ENCODE results near the gene HEATR5B. TPM values are rescaled to one million over a fixed set of nuclear protein-coding genes. Genes with fewer than 3 reads are reported as not detected.

Gene HEATR5B
- total RNA-seq, 3 donors from 2014 or later: 35.7 to 64.2 (median 36.5) TPM

DNA sequence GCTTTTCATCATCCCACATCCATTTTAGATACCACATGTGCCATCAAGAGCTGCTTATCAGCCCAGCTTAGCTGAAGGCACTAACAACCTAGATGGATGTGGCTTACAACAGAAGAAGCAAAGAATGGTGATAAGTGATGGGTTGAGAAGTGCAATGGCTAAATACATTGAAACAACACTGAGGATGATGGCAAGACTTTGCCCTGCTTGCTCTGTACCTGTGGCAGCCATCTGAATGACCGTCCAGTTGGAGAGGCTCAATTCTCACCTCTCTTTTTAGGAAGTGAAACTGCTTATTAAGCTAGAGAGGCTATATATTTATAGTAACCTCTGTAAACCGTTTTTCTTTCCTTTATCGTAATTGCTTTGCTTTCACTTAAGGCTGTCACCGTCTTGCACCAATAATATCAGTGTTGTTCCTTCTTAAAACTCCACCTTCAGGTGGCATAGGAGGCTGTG lies 5.9 kb upstream of the HEATR5B start:
- H3K27me3 ChIP-seq: no peaks in the 10 kb centered on the region
- no peaks in the 10 kb centered on the region for H3K9me3 ChIP-seq
- TF ChIP-seq POLR2A (IDR thresholded peaks at IDR 0.05): no peak
- intact Hi-C loops (cut with DNase I; ENCODE audit: low total_unique reads): no loop called here
- H3K27ac ChIP-seq: no peak overlapping the region
- H3K4me1 ChIP-seq: no peaks in the 10 kb centered on the region
- DNase-seq (ENCODE audit: low spot score in 2 of 2): no peak
- no peak overlapping the region for H3K4me3 ChIP-seq
- peaks cover 7% of the 10 kb centered on the region for H3K36me3 ChIP-seq

DNA sequence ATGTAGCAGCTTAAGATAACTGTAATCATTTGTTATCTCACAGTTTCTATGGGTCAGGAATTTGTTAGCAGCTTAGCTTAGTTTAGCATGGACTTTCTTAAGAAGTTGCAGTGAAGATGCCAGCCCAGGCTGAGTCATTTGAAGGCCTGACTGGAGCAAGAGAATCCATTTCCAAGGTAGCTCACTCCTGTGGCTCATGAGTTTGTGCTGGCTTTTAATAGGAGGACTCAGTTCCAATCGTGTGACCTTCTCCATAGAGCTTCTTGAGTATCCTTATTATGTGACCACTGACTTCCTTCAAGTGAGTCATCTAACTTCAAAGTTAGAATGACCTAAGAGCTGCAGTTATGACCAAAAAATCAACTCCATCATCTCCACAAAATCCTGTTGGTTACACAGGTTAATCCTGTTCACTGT lies 1.6 kb upstream of the HEATR5B start:
- no peak for DNase-seq (ENCODE audit: low spot score in 2 of 2)
- Histone ChIP-seq H3K9me3 (no peaks in the 10 kb centered on the region), H3K4me3 (no peak overlapping the region), H3K27me3 (no peaks in the 10 kb centered on the region), H3K36me3 (no peaks in the 10 kb centered on the region), H3K27ac (no peak overlapping the region), H3K4me1 (no peaks in the 10 kb centered on the region)
- intact Hi-C loops (cut with DNase I; ENCODE audit: low total_unique reads): no loop called here
- TF ChIP-seq, protein P1, sequence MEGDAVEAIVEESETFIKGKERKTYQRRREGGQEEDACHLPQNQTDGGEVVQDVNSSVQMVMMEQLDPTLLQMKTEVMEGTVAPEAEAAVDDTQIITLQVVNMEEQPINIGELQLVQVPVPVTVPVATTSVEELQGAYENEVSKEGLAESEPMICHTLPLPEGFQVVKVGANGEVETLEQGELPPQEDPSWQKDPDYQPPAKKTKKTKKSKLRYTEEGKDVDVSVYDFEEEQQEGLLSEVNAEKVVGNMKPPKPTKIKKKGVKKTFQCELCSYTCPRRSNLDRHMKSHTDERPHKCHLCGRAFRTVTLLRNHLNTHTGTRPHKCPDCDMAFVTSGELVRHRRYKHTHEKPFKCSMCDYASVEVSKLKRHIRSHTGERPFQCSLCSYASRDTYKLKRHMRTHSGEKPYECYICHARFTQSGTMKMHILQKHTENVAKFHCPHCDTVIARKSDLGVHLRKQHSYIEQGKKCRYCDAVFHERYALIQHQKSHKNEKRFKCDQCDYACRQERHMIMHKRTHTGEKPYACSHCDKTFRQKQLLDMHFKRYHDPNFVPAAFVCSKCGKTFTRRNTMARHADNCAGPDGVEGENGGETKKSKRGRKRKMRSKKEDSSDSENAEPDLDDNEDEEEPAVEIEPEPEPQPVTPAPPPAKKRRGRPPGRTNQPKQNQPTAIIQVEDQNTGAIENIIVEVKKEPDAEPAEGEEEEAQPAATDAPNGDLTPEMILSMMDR (IDR thresholded peaks at IDR 0.05): no peak
- no peak for TF ChIP-seq POLR2AphosphoS5 (IDR thresholded peaks at IDR 0.05)
- no peak for TF ChIP-seq POLR2A (IDR thresholded peaks at IDR 0.05)

DNA sequence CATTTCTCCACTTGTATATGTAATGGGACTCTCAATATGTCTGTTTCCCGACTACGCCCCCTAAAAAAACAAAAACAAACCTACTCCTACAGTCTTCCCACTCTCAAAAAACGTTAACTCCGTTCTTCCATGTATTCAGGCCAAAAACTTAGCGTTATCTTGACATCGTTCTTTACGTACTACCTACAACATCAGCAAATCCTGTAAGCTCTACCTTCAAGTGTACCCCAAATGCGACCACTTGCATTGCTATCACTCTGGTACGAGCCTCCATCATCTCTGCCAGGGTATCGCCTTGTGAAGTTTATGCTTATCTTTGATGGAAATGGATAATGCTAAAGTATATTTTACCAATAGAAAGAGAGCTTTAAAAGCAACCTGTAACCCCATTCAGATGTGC lies 625 bp upstream of the HEATR5B start:
- intact Hi-C loops (cut with DNase I; ENCODE audit: low total_unique reads): no loop called here
- TF ChIP-seq, protein P1 (IDR thresholded peaks at IDR 0.05): no peak
- TF ChIP-seq POLR2A (IDR thresholded peaks at IDR 0.05) (no peak), POLR2AphosphoS5 (IDR thresholded peaks at IDR 0.05) (no peak)

DNA sequence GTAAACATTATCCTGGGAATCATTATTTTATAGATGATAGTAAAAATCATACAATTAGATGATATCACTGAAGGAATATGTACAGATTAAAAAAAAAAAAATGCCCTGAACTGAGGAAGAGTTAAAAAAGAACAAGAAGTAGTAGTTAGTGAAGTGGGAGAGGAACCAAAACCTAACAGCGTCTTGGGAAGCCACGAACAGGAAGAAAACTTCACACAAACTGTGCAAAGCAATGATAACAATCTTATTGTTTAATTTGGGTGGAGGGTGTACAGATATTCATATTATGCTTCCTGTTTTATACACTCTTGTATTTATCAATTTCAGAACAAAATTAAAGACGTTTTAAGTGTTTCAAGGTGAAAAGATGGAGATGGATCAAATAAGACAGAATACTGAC lies 3.5 kb downstream of the HEATR5B start:
- intact Hi-C loops (cut with DNase I; ENCODE audit: low total_unique reads): no loop called here
- Histone ChIP-seq H3K36me3 (no peaks in the 10 kb centered on the region), H3K27ac (no peak overlapping the region), H3K9me3 (no peaks in the 10 kb centered on the region), H3K27me3 (no peaks in the 10 kb centered on the region), H3K4me3 (no peak overlapping the region), H3K4me1 (no peaks in the 10 kb centered on the region)
- DNase-seq (ENCODE audit: low spot score in 2 of 2): no peak
- TF ChIP-seq POLR2A (IDR thresholded peaks at IDR 0.05) (no peak), POLR2AphosphoS5 (IDR thresholded peaks at IDR 0.05) (no peak)
- TF ChIP-seq, protein P1 (IDR thresholded peaks at IDR 0.05): no peak

More for the DNA sequence above, 625 bp upstream of the HEATR5B start:
- Histone ChIP-seq H3K9me3 (no peaks in the 10 kb centered on the region), H3K36me3 (no peaks in the 10 kb centered on the region), H3K27ac (peak overlapping the region; percentile 62 to 79), H3K27me3 (no peaks in the 10 kb centered on the region), H3K4me1 (no peaks in the 10 kb centered on the region), H3K4me3 (peak overlapping the region; percentile 57 to 83 (median 64))
- no peak for DNase-seq (ENCODE audit: low spot score in 2 of 2)

DNA sequence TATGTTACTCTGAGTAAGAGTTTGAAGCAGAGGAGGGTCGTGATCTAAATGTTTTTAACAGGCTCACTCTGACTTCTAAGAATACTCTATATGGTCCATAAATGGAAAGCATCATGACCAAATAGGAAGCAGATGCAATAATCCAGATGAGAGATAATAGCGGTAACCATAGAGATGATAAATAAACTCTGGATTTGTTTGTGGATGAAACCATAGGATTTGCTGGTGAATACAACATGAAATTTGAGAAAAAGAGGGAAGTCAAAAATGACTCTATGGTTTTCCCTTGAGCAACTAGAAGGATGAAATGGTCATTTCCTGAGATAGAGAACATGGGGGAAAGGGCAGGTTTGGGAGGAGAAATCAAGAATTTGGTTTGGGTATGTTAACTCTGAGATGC lies 3.9 kb downstream of the HEATR5B start:
- Histone ChIP-seq H3K9me3 (no peaks in the 10 kb centered on the region), H3K4me1 (no peaks in the 10 kb centered on the region), H3K27me3 (no peaks in the 10 kb centered on the region), H3K36me3 (no peaks in the 10 kb centered on the region), H3K27ac (no peak overlapping the region), H3K4me3 (no peak overlapping the region)
- no peak for DNase-seq (ENCODE audit: low spot score in 2 of 2)
- TF ChIP-seq POLR2A (IDR thresholded peaks at IDR 0.05): no peak
- no peak for TF ChIP-seq POLR2AphosphoS5 (IDR thresholded peaks at IDR 0.05)
- TF ChIP-seq, protein P1 (IDR thresholded peaks at IDR 0.05): no peak
- intact Hi-C loops (cut with DNase I; ENCODE audit: low total_unique reads): no loop called here

DNA sequence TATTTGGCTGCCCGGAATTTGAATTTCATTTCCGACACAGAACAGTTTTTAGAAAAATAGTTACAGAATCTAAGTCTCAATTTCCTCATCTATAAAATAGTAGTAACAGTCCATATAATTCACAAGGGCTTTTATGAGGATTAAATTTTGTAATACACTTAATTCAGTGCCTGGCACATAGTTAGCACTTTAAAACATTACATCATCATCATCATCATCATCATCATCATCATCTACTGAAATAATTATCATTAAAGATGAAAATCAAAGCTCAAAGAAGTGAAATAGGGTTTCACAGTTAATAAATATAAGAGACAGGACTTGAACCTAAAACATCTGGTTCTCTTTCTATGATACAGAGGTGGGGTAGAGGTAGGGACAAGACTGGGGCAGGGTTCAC lies 13.2 kb downstream of the HEATR5B start:
- no peaks in the 10 kb centered on the region for H3K4me1 ChIP-seq
- TF ChIP-seq POLR2AphosphoS5 (IDR thresholded peaks at IDR 0.05) (no peak), POLR2A (IDR thresholded peaks at IDR 0.05) (no peak)
- TF ChIP-seq, protein P1 (IDR thresholded peaks at IDR 0.05): no peak
- peaks cover 1% of the 10 kb centered on the region for H3K36me3 ChIP-seq
- no peak for DNase-seq (ENCODE audit: low spot score in 2 of 2)
- H3K27me3 ChIP-seq: no peaks in the 10 kb centered on the region
- H3K9me3 ChIP-seq: no peaks in the 10 kb centered on the region
- H3K27ac ChIP-seq: no peak overlapping the region
- intact Hi-C loops (cut with DNase I; ENCODE audit: low total_unique reads): no loop called here
- H3K4me3 ChIP-seq: no peak overlapping the region
